Epithelial cell of proximal tubule (primary cell): Measurements from ENCODE around the gene SF3A2. TPM values are rescaled to one million over a fixed set of nuclear protein-coding genes. Genes with fewer than 3 reads are reported as not detected.

ENCODE experiments used
- DNase-seq: peaks from one replicate; pipeline ENCODE4 v3.0.0-alpha.2; 2011; ENCODE audit warnings: low read depth
- H3K4me3 ChIP-seq: 2 replicates; pipeline ENCODE4 v1.5.1; 2011; ENCODE audit warnings: low read depth, mild to moderate bottlenecking, low read length
- total RNA-seq: library from RNA; depleted of rRNA; stranded (reverse); fragments of >200 nt; gene quantifications from 2 replicates; pipeline ENCODE4 v1.2.3, GENCODE V29; 2015
- TF ChIP-seq, protein P1 (sequence below): conservative IDR thresholded peaks from 2 replicates; pipeline ENCODE4 v1.5.1; 2012; ENCODE audit warnings: low read depth, mild to moderate bottlenecking, low read length

SF3A2 gene
- total RNA-seq, 1 donor from 2014 or later = 51.7 TPM

DNA sequence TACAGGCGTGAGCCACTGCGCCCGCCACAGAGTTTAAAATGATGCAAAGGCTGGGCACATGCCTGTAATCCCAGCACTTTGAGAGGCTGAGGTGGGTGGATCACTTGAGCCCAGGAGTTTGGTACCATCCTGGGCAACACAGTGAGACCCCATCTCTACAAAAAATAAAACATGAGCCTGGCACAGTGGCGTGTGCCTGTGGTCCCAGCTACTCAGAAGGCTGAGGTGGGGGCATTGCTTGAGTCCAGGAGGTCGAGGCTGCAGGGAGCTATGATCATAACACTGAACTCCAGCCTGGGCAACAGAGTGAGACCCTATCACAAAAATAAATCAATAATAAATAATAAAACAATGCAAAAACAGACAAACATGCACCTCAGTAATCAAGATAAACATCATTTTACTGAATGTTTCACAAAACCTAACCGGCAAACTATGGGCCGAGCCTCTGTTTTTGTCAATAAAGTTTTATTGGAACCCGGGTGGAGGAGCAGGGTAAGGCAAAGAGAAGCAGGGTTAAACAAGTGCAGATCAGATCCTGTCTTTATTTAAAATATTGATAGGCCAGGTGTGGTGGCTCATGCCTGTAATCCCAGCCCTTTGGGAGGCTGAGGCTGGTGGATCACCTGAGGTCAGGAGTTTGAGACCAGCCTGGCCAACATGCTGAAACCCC, 47.3 kb downstream of the SF3A2 start:
- DNase-seq = no peak
- no peak overlapping the region for H3K4me3 ChIP-seq
- TF ChIP-seq, protein P1, sequence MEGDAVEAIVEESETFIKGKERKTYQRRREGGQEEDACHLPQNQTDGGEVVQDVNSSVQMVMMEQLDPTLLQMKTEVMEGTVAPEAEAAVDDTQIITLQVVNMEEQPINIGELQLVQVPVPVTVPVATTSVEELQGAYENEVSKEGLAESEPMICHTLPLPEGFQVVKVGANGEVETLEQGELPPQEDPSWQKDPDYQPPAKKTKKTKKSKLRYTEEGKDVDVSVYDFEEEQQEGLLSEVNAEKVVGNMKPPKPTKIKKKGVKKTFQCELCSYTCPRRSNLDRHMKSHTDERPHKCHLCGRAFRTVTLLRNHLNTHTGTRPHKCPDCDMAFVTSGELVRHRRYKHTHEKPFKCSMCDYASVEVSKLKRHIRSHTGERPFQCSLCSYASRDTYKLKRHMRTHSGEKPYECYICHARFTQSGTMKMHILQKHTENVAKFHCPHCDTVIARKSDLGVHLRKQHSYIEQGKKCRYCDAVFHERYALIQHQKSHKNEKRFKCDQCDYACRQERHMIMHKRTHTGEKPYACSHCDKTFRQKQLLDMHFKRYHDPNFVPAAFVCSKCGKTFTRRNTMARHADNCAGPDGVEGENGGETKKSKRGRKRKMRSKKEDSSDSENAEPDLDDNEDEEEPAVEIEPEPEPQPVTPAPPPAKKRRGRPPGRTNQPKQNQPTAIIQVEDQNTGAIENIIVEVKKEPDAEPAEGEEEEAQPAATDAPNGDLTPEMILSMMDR = no peak

DNA sequence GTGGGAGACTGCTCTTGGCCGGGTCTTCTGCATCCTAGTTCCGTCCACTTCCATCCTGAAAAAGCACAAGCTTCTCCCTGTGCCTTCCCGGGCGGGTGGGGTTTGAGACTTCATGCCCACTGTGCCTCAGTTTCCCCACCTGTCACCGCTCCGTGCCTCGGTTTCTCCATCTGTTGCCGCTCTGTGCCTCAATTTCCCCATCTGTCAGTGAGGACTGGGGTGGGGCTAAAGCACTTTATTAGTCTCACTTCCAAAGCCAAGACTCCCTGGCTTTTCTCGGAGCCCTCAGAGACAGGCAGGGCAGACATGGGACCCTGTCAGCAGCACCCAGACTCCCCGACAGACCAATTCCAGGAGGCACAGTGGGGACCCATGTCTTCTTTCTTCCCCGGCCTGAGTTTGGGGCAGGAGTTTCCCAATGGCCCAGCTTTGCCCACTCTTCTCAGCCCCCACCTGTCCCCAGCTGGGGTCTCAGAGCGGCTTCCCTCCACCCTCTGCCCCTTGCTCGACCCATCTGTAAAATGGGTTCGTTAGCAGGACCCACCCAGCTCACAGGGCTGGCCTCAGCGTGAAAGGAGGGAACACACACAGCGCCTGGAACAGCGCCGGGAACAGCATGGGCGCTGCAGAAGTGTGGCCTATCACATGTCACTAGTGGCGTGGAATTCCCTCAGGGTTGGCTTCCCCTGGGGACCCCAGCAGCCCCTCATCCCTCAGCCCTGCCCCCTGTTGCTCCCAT, 49.9 kb downstream of the SF3A2 start:
- no peak for DNase-seq
- TF ChIP-seq, protein P1 = no peak
- no peak overlapping the region for H3K4me3 ChIP-seq

DNA sequence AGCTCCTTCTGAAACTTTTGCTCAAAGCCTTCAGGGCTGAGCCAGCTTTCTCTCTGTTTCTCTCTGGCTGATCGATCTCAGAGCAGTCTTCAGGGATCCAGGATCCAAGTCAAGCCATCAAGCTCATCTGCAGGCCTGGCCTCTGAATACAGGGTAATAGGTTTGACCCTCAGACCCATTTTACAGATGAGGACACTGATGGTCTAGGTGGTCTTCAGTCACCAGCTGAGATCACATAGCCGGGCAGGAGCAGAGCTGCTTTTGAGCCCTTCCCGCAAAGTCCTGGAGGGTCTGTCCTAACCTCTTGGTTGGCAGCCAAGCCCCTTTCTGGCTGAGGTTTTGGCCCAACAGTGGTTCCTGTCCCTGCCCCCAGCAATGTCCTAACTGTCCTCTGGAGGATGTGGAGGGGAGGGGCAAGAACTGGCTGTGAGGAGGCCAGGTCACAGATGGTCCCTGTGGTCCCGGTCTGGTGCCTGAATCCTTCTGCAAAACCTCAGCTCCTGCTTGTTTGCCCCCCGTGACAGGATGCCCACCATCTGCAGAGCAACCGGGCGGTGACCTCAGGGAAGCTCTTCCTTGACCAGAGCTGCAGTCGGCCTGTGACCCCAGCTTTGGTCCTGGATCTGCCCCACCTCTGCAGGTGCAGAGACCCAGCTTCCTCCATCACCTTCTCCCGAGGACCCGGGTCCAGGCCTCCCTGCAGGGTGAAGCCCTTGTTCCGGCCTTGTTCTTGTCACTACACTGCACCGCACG, 51.1 kb downstream of the SF3A2 start:
- no peak overlapping the region for H3K4me3 ChIP-seq
- TF ChIP-seq, protein P1 = no peak
- DNase-seq = no peak

DNA sequence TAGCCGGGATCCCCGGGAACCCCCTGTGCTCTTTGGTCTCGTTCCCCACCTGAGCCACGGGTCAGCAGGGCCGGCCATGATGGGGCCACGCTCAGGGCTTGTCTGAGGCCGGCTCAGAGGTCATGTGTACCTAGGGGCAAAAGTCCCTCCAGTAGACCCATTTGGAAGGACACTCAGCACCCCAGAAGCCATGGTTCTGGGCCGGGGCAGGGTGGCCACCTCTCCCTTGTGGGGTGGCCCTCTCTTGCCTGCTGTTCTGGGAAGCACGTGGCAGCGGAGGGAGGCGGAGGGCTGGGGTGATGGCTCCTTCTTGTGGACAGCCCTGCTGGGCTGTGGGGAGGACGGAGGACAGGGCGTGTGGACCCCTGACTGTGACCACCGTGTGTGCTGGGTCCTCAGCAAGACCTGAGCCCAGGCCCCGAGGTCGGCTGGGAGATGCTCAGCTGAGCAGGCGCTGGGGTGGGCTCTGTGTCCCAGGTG, 51.8 kb downstream of the SF3A2 start:
- TF ChIP-seq, protein P1 = no peak
- no peak for DNase-seq
- no peak overlapping the region for H3K4me3 ChIP-seq

DNA sequence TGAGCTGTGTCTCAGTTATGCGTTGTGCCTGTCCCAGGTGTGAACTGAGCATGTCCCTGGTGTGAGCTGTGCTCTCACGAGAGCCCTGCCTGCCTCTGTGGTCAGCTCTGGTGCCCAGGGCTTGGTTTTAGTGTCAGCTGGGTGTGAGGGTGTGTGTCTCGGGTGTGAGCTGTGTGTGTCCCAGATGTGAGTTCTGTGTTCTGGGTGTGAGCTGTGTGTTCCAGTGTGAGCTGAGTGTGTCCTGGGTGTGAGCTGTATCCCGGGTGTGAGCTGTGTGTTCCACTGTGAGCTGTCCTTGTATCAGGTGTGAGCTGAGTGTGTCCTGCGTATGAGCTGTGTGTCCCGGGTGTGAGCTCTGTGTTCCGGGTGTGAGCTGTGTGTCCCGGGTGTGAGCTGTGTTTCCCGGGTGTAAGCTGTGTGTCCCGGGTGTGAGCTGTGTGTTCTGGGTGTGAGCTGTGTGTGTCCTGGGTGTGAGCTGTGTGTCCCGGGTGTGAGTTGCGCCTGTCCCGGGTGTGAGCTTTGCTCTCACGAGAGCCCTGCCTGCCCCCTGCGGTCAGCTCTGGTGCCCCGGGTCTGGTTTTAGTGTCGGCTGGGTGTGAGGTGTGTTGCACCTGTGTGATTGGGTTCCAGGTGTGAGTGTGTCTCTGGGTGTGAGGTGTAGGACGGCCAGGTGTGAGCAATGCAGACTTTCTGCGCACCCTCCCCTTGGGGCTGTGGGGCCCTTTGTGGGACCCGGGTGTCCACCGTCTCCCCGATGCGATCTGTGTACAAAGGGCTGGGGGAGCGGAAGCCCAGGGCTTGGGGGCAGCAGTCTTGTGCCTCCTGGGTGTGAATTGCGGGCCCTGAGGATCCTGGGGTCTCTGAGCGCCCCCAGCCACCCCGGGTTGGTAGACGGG, 52.4 kb downstream of the SF3A2 start:
- no peak for DNase-seq
- no peak overlapping the region for H3K4me3 ChIP-seq
- TF ChIP-seq, protein P1 = no peak

DNA sequence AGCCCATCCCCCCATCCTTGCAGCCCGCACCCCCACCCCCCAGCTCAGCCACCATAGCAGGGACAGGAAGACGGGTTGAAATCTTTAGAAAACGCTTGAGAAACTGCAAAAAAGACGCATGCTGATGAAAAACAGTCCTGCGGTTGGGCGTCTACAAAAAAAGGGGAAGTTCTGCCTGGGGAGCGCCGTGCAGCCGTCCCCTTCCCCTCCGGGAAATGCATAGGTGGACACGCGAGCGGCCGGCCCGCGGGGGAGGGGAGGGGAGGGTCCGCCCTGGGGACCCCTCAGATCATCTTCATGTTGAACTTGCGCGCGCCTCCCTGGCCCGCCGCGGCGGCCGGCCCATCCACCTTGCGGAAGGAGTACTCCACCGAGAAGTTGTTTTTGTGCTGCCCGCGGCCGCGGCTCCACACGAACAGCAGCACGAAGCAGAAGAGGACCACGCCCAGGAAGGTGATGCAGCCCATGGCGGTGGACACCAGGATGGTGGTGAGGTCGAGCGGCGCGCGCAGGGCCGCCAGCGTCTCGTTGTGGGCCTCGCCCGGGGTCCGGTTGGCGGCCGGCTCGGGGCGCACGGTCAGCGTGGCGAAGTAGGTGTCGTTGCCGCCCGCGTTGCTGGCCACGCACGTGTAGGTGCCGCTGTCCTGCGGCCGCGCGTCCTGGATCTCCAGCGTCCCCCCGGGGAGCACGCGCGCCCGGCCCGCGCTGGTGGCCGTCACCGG, 53.3 kb downstream of the SF3A2 start:
- DNase-seq = no peak
- TF ChIP-seq, protein P1 = no peak
- no peak overlapping the region for H3K4me3 ChIP-seq
